ENCODE results near the gene GABRR3. TPM values are rescaled to one million over a fixed set of nuclear protein-coding genes. Genes with fewer than 3 reads are reported as not detected.

The GABRR3 gene
- total RNA-seq, 1 donor from 2014 or later = not detected

- peaks cover 27% of the 10 kb centered on the region for H3K4me1 ChIP-seq
- H3K9me3 ChIP-seq = no peaks in the 10 kb centered on the region
- no peak for DNase-seq (ENCODE audit: extremely low spot score in 2 of 2)
- no peak for TF ChIP-seq POLR2A (IDR thresholded peaks at IDR 0.05)
- no peak for TF ChIP-seq CTCF (IDR thresholded peaks at IDR 0.05)
- TF ChIP-seq POLR2AphosphoS5 (IDR thresholded peaks at IDR 0.05; ENCODE audit: insufficient read depth in 1 of 2, low read depth in 1 of 2) = no peak
- H3K27ac ChIP-seq = no peak overlapping the region
- no peak overlapping the region for H3K4me3 ChIP-seq
- intact Hi-C loops (cut with DNase I) = no loop called here
- H3K36me3 ChIP-seq = no peaks in the 10 kb centered on the region
- H3K27me3 ChIP-seq = no peaks in the 10 kb centered on the region
Observed at GRCh38 chr3:98010194-98010882, 24.8 kb downstream of the GABRR3 start.

GRCh38 chr3:98008855-98009254 is 26.3 kb downstream of the GABRR3 start:
- no peaks in the 10 kb centered on the region for H3K36me3 ChIP-seq
- intact Hi-C loops (cut with DNase I) = no loop called here
- H3K27ac ChIP-seq = no peak overlapping the region
- no peaks in the 10 kb centered on the region for H3K9me3 ChIP-seq
- TF ChIP-seq POLR2AphosphoS5 (IDR thresholded peaks at IDR 0.05; ENCODE audit: insufficient read depth in 1 of 2, low read depth in 1 of 2) (no peak), POLR2A (IDR thresholded peaks at IDR 0.05) (no peak), CTCF (IDR thresholded peaks at IDR 0.05) (no peak)
- no peak for DNase-seq (ENCODE audit: extremely low spot score in 2 of 2)
- H3K27me3 ChIP-seq = no peaks in the 10 kb centered on the region
- no peak overlapping the region for H3K4me3 ChIP-seq
- H3K4me1 ChIP-seq = peaks cover 20% of the 10 kb centered on the region

GRCh38 chr3:98005438-98005837 is 29.7 kb downstream of the GABRR3 start:
- DNase-seq (ENCODE audit: extremely low spot score in 2 of 2) = no peak
- Histone ChIP-seq H3K4me1 (no peaks in the 10 kb centered on the region), H3K36me3 (no peaks in the 10 kb centered on the region), H3K9me3 (no peaks in the 10 kb centered on the region), H3K4me3 (no peak overlapping the region), H3K27me3 (no peaks in the 10 kb centered on the region), H3K27ac (no peak overlapping the region)
- intact Hi-C loops (cut with DNase I) = no loop called here
- TF ChIP-seq CTCF (IDR thresholded peaks at IDR 0.05) (no peak), POLR2A (IDR thresholded peaks at IDR 0.05) (no peak), POLR2AphosphoS5 (IDR thresholded peaks at IDR 0.05; ENCODE audit: insufficient read depth in 1 of 2, low read depth in 1 of 2) (no peak)

- Histone ChIP-seq H3K27me3 (no peaks in the 10 kb centered on the region), H3K4me3 (no peak overlapping the region), H3K36me3 (no peaks in the 10 kb centered on the region), H3K9me3 (no peaks in the 10 kb centered on the region), H3K4me1 (no peaks in the 10 kb centered on the region), H3K27ac (no peak overlapping the region)
- no peak for DNase-seq (ENCODE audit: extremely low spot score in 2 of 2)
- TF ChIP-seq CTCF (IDR thresholded peaks at IDR 0.05) = no peak
- TF ChIP-seq POLR2A (IDR thresholded peaks at IDR 0.05) = no peak
- TF ChIP-seq POLR2AphosphoS5 (IDR thresholded peaks at IDR 0.05; ENCODE audit: insufficient read depth in 1 of 2, low read depth in 1 of 2) = no peak
- intact Hi-C loops (cut with DNase I) = no loop called here
Observed at GRCh38 chr3:98004721-98005120, 30.4 kb downstream of the GABRR3 start.

GRCh38 chr3:98003306-98003969 is 31.7 kb downstream of the GABRR3 start:
- Histone ChIP-seq H3K4me1 (no peaks in the 10 kb centered on the region), H3K9me3 (no peaks in the 10 kb centered on the region), H3K27ac (no peak overlapping the region), H3K27me3 (no peaks in the 10 kb centered on the region), H3K4me3 (no peak overlapping the region), H3K36me3 (no peaks in the 10 kb centered on the region)
- no peak for TF ChIP-seq CTCF (IDR thresholded peaks at IDR 0.05)
- no peak for TF ChIP-seq POLR2A (IDR thresholded peaks at IDR 0.05)
- no peak for TF ChIP-seq POLR2AphosphoS5 (IDR thresholded peaks at IDR 0.05; ENCODE audit: insufficient read depth in 1 of 2, low read depth in 1 of 2)
- intact Hi-C loops (cut with DNase I) = no loop called here
- DNase-seq (ENCODE audit: extremely low spot score in 2 of 2) = no peak
